Measurements from ENCODE around the gene SORCS2.

- TF ChIP-seq EZH2 (IDR thresholded peaks at IDR 0.05; ENCODE audit: insufficient read depth, poor library complexity, severe bottlenecking) (no peak), EZH2phosphoT487 (IDR thresholded peaks at IDR 0.05; ENCODE audit: insufficient read depth, low read depth) (no peak)
These were observed 592.7 kb downstream of the SORCS2 start for GRCh38 chr4:7785017-7785416.

All from GM23248 (cell line).